Measurements from ENCODE around the gene YBX2.

Gene YBX2

DNA sequence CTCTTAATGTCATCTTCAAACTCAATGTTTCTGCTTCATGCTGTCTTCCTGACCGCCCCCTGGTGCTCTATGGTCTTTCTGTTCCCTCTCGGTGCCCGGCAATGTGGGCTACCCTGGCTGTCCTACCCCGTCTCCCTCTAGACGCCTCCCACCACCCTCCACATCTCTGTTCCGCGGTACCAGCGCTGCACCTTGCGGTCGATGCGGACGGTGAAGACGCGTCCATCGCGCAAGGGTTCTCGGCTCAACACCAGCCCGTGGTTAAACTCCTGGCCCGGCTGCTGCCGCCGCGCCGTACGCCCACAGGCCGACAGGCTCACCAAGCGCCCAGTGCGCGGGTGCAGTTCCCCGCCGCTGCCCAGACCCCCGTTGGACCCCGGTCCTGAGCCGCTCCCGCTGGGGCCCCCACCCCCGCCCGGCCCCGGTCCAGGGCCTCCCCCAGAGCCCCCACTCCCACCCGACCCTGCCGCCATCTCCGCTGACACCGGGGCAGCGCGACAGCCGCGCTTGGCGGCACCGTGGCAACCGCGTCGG is 34.5 kb upstream of the YBX2 start, which contains the start of gene NEURL4:
Gene NEURL4, minus strand, starts transcription at position 496 of the 534 bp plus-strand sequence. Its CDS starts 23 bp downstream, at position 473.
- no peak for FAIRE-seq
- peak; percentile 47; the same call in 1 of the 2 replicates for TF ChIP-seq POLR2A (IDR thresholded peaks at IDR 0.05; ENCODE audit: low read depth, low read length)
- DNase-seq (ENCODE audit: insufficient read length, low spot score), result no peak

DNA sequence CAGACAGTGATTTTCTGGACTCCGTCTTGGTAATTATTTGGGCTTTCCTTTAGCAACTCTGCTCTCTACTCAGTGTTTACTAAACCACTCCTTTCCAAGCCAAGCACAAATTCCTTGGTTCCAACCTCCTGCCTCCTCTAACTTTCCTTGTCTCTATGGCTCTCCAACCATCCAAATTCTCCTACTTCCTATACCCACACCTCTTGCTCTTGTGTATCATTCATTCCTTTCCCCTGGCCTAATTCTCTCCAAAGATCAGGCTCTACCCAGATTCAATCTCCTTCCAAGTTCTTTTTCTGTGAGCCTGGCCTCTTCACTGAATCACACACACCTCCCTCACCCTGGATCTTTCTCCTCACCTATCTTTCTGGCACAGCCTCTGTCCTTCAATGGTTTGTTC is 33.6 kb upstream of the YBX2 start:
- FAIRE-seq, result no peak
- TF ChIP-seq POLR2A (IDR thresholded peaks at IDR 0.05; ENCODE audit: low read depth, low read length), result no peak

DNA sequence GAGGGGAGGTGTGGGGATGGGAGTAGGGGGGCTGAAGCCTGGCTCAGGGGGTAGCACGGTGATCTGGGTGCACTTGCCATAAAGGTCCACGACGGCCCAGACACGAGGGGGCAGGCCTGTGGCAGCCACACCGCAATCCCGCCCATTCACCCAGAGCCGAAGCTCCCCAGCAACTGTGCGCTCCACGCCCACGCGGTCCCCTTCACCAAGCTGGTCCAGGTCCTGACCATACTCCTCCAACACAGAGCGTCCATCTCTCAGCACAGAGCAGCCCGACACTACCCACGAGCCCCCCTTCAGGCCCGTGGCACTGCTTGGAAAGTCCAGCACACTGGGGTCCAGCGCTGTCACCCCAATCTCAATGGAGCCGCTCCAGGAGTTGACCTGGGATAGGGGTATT is 33.1 kb upstream of the YBX2 start:
- no peak for TF ChIP-seq POLR2A (IDR thresholded peaks at IDR 0.05; ENCODE audit: low read depth, low read length)
- DNase-seq (ENCODE audit: insufficient read length, low spot score), result no peak
- FAIRE-seq, result no peak

More for the DNA sequence above, 33.6 kb upstream of the YBX2 start:
- no peak for DNase-seq (ENCODE audit: insufficient read length, low spot score)

DNA sequence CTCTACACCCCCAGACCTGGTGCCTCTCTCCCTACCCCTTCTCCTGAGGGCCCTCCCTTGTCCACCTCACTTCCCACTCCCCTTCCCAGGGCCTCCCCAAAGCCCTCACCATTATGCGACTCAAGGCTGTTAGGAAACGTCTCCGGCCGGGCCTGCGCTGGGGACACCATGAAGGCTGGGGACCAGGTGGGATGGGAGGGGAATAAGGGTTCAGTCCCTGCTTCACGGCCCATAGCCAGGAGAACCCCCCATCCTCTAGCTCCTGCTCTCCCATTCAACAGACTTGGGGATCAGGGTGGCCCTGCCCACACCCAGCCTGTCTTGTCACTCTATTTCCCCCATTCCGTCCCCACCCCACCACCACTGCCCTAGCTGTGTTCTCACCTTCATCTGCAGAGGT is 32.6 kb upstream of the YBX2 start:
- no peak for FAIRE-seq
- TF ChIP-seq POLR2A (IDR thresholded peaks at IDR 0.05; ENCODE audit: low read depth, low read length), result no peak
- DNase-seq (ENCODE audit: insufficient read length, low spot score), result no peak

DNA sequence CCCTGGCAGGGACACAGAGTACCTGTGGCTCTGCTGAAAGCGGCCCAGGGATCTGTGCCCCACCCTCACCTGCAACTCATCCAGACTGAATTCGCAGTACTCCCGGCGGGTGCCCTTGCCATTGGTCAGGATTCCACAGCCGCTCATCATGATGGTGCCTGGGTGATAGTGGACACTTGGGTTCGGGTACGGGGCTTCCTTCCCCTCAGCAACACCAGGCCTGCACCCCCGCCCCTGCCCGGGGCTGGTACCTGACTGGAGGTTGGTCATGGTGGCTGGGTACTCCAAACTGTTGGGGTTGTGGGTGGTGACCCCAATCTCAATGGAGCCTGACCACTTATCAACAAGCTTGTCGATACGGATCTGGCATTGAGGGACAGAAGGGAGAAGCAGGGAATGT is 31.7 kb upstream of the YBX2 start:
- FAIRE-seq (no peak), DNase-seq (ENCODE audit: insufficient read length, low spot score) (no peak)
- no peak for TF ChIP-seq POLR2A (IDR thresholded peaks at IDR 0.05; ENCODE audit: low read depth, low read length)

DNA sequence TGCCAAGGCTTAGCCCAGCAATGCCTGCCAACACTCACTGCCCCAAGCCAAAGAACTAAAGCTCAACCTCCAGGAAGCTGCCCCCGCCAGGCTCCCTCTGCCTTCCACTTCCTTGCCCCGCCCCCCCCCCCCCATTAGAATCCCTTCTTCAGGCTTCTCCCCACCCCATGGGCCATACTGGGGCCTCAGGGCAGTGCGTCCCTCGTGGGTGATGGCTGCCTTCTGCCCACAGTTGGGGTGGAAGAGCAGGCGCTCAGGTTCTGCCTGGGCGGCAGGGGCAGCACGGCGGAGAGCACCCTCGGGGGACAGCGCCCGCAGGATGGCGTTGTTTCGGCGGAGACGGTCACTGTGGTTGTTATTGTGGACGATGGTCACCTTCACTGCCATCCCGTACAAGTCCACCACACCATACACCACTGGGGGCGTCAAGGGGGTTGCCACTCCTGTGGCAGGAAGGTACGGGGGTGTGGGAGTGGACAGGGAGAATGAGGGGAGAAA is 30.6 kb upstream of the YBX2 start:
- FAIRE-seq (no peak), DNase-seq (ENCODE audit: insufficient read length, low spot score) (no peak)
- TF ChIP-seq POLR2A (IDR thresholded peaks at IDR 0.05; ENCODE audit: low read depth, low read length), result no peak

DNA sequence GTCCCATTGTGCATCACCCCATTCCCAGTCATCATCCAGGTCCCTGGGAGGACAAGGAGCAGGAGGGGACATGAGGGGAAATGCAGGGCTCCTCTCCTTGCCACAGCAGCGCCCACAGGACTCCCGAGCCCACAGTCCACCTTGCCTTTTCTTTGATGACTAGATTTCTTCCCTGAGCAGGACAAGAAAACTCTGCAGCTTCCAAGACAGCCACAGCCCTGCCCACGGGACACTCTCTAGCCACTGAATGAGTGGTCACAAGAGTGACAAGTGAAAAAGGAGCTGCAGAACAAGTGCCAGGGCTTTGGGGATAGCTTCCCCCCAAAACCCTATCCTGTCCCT is 30.0 kb upstream of the YBX2 start:
- TF ChIP-seq POLR2A (IDR thresholded peaks at IDR 0.05; ENCODE audit: low read depth, low read length), result no peak
- FAIRE-seq (no peak), DNase-seq (ENCODE audit: insufficient read length, low spot score) (no peak)

DNA sequence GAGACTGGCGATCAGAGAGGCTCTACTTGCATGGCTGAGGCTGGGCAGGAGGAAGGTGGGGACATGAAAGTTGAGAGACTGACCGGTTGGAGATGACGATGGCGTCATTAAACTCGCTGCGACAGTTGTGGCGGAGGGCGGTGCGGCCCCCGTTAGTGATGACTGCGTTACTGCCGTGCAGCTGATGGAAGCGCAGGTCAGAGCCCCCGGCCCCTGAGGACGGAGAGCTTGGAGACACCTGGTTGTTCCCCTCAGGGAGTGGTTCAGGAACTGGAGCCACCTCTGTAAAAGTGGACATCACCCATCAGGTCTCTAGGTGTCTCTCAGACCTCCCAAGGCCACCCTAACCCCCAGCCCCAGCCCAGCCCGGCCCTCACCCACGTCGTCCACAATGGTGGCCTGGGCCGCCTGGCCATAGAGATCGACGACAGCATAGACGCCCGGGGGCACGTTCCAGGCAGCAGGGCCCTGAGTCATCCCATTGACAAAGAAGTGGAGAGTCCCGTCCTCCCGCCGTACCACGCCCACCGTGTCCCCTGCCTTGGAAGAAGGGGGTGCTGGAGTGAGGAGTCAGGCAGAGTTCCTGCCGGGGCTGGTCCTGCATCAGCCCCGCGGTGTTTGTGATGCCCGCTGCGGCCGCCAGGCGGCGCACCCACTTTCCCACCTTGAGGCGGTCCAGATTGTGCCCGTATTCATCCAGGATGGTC is 29.4 kb upstream of the YBX2 start:
- TF ChIP-seq POLR2A (IDR thresholded peaks at IDR 0.05; ENCODE audit: low read depth, low read length), result no peak
- no peak for DNase-seq (ENCODE audit: insufficient read length, low spot score)
- no peak for FAIRE-seq

DNA sequence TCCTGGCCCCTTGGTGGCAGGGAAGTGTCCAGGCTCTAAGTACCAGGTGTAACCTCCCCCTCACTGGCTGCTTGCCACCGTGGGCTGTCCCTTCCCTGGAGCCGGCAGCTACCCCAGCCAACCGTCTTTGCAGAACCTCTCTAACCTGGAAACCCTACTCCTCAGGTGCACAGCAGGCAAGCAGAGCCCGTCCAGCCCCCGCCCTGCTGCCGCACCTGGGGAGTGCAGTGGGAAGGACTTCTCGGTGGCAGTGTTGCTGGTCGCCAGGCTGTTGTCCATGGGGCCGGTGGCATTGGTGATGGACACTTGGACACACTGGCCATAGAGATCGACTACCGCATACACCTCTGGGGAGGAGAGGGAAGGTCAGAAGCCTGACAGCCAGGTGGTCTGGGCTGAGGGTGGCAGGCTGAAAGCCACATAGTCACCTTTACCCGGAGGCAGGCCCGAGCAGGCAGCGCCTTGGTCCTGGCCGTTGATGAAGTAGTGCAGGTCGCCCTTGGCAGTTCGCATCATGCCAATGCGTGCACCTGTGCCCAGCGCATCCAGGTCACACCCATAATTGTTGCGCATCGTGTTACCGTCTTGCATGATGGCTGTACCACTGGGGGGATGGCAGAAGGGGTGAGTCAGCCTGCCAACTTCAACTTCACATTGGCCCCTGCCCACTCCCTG is 28.2 kb upstream of the YBX2 start:
- TF ChIP-seq POLR2A (IDR thresholded peaks at IDR 0.05; ENCODE audit: low read depth, low read length), result no peak
- FAIRE-seq (no peak), DNase-seq (ENCODE audit: insufficient read length, low spot score) (no peak)

DNA sequence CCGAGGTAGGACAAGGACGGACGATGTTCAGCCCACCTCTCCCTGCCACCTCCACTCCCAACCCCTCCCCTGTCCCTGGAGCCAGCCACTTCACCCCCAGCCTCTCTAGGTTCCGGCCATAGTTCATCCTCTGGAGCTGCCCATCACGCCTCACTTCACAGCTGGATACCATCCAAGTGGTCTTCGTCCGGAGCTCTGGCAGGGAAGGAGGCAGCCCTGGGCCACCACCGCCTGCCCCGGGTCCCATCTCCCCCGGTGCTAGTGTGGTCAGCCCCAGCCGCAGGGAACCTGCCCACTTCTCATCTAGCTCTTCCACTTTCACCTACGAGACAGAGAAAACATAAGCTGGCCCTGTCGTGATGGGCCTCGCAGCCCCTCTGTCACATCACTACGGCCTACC is 27.0 kb upstream of the YBX2 start:
- DNase-seq (ENCODE audit: insufficient read length, low spot score) (no peak), FAIRE-seq (no peak)
- no peak for TF ChIP-seq POLR2A (IDR thresholded peaks at IDR 0.05; ENCODE audit: low read depth, low read length)

DNA sequence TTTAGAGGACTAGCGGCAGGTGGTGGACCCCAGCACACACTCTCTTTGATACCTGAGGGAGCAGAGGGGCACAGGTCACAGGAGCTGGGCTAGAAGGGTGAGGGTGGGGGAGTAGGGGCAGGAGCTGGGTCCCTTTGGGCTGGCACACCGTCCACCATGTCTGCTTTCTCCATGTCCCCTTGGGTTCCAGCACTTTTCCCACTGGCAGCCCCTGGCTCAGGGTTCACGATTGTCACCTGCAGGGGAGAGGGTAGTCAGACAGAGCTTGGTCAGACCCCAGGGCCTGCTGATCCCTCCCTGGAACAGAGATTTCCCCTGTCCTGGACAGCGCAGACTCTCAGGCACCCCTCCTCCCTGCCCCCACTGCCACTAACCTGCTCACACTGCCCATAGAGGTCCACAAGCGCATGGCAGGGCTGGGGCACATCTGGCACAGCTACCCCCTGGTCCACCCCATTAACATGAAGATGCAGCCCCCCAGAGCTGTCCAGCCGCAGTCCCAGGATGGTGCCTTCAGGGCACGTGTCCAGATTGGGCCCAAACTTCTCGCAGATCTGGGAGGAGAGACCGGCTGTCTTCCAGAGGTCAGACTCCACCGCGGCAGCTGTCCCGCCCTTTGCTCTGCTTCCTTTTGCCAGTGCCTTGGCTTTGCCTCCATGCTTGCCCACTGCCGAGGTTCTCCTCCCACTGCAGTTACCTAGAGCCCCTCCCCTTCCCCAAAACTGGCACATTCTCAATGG is 23.9 kb upstream of the YBX2 start:
- DNase-seq (ENCODE audit: insufficient read length, low spot score) (no peak), FAIRE-seq (no peak)
- no peak for TF ChIP-seq POLR2A (IDR thresholded peaks at IDR 0.05; ENCODE audit: low read depth, low read length)

DNA sequence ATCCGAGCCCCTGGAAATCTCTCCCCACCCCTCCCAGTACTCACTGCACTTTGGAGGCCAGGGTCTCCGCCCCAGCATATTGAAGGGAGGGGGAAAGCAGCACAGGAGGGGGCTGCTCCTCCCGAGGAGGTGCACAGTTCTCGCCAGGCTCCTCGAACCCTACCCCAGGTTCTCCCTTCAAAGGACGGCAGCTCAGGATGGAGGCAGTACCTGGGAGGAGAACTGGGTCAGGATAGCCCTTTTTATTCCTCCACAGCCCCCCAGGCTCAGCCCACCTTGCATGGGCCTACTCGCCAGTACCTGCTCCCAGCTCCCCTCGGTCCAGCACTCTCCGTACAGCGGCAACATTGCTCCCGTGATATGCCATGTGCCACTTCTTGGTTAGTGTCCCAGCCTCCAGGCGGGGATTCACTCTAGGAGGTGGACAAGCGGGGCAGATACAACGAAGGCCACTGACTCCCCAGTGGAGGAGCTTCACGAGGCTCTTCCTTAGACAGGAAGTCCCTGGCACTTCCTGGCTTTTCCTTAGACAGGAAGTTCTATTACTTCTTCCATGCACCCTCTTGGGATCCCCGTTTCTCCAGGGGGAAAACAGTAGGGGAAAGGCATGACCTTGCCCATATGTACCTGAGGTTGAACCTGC is 22.8 kb upstream of the YBX2 start:
- no peak for TF ChIP-seq POLR2A (IDR thresholded peaks at IDR 0.05; ENCODE audit: low read depth, low read length)
- DNase-seq (ENCODE audit: insufficient read length, low spot score) (no peak), FAIRE-seq (no peak)

DNA sequence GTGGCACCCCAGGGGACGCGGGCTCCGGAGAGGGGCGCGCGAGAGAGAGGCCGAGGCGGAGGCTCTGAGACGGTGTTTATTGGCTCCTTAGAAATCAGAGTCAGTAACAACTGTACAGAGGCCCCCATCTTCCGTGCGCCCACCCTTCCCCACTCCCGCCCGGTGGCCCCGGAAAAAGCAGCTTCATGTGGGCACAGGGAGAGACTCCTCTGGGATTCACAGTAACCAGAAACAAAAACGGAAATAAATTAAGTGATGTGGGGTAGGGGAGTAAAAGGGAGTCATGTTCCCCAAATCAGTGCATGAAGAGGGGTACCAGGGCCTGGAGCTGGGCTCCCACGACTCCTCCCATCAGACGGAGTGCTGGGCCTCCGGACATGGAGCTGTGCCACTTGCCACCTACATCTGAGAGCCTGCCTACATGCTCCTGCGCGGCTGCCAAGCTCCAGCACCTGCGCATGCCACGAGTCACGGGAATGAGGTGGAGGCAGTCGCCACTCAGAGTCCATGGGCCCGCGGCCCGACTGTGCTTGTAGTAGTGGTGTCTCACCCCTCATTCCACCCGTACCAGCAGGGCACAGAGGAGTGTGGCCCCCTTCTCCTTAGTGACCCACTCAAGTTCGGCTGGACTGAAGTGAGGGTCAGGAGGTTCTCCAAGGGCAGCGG is 21.3 kb upstream of the YBX2 start:
- DNase-seq (ENCODE audit: insufficient read length, low spot score) (no peak), FAIRE-seq (no peak)
- no peak for TF ChIP-seq POLR2A (IDR thresholded peaks at IDR 0.05; ENCODE audit: low read depth, low read length)

Data from H54 (cell line).